Stimulated activated CD8-positive, alpha-beta memory T cell treated with anti-CD3 and anti-CD28 coated beads, Interleukin-7, amount 100 ng/mL, for 4 hours (primary cell): ENCODE data around the gene ASAP2.

ENCODE experiments used
- DNase-seq, 2 donors: peaks; one replicate each; pipeline ENCODE4 v3.0.0-alpha.2; 2020; ENCODE audit warnings: low read depth in 2 of 2

Gene ASAP2

DNA sequence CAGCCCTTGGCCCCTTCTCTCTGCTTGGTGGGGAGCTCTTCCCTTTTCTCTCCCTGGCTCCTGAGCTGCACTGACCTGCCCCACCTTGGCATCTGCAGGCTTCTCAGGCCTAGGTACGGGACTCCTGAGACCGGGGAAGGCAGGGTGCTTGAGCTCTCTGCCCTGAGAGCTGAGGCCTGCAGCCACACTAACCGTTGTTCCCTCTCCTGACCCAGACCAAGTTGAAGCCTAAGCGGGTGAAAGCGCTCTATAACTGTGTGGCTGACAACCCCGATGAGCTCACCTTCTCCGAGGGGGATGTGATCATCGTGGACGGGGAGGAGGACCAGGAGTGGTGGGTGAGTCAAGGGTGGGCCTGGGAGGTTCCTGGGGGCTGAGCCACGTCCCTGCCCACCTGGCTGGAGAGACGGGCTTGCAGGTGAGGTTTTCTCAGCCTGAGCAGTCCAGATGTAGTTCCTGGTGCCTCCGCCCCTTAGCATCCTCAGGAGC lies 194.5 kb downstream of the ASAP2 start:
- DNase-seq, result no peak

DNA sequence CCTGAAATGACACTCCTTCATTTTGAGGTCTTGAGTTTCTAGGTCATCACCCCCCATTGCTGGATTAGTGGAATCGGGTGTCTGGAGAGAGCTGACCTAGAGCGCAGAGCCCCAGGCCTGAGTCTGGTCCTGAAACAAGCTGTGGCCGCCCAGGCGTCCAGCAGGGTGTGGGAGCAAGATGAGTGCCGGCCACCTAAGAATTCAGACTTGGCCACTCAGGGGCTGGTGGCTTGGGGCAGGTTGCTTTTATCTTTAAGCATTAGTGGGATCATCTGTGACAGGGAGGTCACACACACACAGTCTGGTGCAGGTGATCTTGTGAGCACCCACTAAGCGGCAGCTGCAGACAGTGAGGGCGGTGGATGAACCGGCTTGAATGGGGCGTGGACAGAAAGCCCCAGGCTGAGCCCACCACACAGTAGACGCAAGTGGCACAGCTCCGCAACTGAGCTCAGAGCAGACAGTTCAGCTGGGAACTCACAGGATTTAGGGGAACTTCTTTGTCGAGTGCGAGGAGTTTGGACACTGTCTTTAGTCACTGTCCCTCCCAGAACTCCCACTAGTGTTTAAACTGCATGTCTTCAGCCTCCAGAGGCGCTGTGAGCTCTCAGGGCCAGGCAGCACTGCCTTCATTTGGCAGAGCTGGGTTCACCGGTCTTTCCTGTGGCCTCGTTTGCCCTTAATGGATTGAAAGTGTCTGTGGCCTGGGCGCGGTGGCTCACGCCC lies 195.2 kb downstream of the ASAP2 start:
- DNase-seq, result no peak

DNA sequence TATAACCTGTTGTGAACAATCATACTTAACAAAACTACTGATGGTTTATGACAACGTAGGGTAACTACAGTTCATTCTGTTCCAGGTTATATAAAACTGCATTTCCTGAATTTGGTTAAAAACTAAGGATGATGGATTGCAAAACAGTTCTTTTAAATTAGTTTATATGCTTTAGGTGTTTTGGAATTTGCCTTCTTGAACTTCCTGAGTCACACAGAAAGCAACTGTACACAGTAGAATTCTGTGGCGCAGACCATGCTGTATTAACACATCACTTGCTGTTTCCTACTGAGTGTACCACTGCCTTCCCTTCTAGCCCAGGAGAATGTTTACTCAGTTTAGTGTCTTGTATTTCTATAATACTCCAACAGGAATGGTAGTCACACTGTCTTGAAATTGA lies 197.3 kb downstream of the ASAP2 start:
- DNase-seq, result no peak

DNA sequence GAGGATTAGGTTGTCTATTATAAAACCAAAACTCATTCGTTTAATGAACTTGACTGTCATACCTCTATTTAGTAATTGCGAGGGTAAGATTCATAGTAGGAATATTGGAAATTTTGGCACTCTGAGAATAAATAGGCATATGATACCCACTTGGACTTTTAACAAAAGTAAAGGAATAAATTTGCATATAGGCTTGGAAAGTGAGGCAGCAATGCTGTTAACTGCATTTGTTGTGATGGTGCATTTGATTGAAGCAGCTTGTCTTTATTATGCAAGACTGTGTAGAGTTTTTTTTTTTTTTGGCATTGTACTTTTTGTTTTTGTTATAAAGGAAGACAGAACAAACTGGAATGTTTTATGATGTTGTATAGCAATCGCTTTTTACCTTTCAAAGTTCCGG lies 197.8 kb downstream of the ASAP2 start:
- no peak for DNase-seq

DNA sequence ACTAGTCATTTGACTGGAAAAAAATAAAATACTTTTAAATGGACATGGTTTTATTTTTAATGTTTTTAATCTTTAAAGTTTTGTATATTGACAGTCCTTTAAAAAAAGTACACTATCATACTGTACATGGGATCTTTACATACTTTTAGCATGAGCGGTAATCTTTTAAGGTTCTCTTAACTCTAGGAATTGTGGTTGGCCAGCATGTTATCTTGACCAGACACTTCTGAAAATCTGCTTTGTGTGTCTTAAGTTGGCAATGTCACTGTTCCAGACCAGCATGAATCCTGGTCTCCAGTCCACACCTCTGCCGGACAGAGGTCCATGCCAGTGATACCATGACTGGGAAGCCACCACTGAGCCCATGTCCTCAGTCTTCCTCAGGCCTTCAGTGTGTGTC lies 199.0 kb downstream of the ASAP2 start:
- DNase-seq, result no peak

DNA sequence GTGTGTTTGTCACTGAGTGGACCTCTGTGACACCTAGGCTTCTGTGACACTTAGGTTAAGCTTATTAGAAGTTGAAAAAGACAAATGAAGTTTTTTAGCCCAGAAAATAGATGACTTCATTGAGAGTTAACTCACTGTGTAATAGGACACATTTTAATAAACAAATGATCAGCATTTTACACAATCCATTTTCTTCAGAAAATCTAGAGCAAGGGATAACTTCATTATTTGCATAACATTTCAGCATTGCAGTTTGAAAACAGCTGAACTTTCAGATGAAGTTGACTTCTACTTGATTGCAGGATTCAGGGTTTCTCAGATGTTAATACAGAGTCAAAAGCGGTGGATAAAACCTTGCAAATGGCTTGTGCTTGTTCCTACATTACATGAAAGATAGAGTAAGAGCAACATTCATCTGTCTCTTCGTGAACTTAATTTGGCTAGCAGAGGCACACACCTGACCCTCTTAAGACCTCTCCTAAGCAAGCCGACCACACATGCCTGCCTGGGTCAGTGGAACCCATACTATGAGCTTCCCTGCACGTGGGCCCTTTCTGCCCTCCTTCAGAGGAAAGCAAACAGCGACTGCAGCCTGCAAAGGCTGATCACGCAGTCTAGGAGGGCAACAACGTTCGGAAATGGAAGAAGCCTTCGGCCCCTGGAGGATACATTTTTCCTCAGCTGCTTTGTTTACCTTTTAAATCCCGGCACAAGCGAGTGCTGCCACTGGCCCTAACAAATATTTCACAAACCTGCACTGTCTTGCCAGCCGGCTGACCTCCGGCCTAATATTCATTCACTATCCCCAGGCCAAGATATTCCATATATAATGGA lies 200.1 kb downstream of the ASAP2 start:
- no peak for DNase-seq

DNA sequence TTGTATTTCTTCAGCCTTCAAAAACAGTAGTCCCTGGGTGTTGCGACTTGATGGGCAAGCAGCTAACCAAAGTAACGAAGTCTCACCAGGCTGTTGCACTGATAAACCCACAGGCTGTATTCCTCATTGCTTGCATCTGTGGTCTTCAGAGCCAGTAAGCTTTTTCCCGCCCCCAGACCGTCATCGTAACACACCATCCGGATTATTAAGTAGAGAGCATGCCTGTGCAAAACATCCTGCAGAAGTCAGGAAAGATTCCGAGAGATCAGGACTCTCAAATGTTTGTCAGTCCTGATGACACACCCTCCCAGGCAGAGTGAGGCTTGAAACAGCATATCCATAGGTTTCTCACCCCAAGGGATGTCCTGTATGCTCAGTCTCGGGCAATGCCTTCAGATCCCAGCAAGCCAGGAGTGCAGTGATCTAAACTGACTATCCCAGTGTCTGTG lies 200.8 kb downstream of the ASAP2 start:
- no peak for DNase-seq

DNA sequence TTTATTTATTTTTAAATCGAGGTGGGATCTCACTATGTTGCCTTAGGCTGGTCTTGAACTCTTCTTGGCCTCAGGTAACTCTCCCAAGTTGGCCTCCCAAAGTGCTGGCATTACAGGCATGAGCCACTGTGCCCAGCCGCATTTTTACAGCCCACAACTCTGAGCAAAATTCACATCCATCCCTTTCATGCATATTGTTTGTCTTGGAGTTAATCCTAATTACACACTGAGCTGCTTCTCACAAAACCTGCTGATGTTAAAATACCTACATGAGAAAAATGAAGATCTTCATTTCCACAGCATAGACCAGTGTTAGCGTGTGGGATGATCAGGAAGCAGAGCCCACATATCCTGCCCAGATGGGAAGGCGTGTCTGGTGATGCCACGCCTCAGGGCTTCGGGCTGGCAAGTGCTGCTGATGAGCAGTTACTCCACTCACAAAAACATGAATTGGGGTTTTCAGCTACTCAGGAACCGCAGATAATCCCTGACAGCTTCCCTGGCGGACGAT lies 202.1 kb downstream of the ASAP2 start:
- DNase-seq, result no peak

DNA sequence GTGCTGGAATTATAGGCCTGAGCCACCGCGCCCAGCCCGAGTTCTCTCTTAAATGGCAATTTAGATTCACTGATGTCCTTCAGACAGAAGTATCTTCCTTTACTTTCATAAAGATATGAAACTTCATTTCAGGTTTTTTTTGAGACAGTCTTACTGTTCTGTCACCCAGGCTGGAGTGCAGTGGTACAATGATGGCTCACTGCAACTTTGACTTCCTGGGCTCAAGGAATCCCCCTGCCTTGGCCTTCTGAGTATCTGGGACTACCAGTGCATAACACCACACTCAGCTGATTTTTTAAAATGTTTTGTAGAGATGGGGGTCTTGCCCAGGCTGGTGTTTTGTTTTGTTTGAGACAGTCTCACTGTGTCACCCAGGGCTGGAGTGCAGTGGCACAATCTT lies 203.5 kb downstream of the ASAP2 start:
- DNase-seq, result no peak

DNA sequence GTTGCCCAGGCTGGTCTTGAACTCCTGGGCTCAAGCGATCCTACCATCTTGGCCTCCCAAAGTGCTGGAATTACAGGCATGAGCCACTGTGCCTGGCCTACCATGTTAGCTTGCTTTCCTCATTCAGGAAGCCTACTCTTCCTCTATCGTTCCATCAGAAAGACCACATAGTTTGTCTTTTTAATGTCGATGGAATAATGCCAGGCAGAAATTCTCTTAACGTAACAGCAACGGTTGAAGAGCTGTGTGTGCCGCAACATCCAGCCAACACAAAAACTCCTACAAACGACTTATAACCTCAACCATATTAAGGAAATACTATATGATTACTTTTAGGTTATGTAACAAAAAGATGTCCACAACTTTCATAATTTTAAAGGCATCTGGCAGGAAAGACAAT lies 206.2 kb downstream of the ASAP2 start:
- DNase-seq, result no peak

DNA sequence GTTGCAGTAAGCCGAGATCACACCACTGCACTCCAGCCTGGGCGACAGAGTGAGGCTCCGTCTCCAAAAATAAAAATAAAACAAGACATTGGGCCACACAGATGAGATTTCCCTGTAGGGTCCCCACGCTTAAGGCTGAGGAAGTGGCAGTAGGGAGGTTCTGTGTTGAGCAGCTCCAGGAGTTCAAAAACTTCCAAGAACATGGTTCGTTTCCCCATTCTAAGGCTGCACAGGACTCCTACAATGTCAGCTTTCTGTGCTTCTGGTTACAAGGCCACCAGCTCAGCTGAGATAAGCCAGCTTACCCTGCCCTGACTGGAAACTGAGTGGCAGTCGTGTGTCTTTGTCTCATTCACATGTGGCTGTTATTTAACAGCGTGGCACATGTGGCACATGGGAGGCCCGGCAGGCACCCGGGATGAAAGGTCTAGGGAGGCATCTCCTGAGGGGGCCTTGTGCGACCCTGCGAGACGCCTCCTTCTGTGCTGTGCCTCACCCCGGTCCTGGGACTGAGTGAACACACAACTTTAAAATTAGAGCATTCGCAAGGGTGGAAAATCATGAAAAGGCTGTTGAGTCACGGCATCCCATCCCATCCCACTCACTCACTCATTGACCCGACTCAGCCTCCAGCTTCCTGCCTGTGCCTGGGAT lies 209.0 kb downstream of the ASAP2 start:
- no peak for DNase-seq

DNA sequence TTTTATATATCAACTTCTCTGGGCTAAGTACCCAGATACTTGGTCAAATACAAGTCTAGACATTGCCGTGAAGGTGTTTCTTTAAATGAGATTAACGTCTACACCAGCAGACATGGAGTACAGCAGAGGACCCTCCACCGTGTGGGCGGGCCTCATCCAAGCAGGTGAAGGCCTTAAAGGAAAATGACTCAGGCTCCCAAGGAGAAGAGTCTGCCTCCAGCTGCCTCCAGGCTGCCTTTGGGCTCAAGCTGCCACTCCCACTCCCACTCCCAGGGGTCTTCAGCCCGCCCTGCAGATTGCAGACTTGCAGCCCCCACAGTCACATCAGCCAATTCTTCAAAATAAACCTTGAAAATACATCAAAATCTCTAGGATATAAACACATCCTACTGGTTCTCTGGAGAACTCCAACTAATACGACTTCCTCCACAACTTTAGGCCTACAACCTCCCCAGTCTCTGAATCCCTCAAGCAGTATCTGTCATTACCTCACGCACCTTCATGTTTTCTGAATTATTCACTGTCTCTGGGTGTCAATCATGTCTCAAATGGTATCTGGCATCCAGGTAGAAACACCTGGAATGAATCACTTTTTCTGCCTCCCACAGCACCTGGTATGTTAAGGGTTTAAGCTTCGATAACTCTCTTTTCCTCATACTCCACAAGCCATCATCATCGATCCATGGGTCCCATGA lies 209.8 kb downstream of the ASAP2 start:
- no peak for DNase-seq

DNA sequence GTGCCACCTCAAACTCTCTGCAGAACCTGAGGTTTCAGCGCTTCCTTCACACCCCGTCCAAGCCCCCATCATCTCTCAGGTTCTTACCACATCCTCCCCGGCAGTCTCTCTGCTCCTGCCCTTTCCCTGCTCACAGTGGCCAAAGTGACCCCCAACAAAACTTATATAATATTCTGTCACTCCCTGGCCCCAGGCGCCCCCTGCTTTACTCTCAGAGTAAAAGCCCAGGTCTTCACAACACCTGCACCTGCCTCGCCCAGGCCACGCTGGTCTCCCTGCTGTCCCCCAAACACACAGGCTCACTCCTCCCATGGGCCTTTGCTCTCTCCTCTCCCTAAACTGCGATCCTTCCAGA lies 210.3 kb downstream of the ASAP2 start:
- no peak for DNase-seq

DNA sequence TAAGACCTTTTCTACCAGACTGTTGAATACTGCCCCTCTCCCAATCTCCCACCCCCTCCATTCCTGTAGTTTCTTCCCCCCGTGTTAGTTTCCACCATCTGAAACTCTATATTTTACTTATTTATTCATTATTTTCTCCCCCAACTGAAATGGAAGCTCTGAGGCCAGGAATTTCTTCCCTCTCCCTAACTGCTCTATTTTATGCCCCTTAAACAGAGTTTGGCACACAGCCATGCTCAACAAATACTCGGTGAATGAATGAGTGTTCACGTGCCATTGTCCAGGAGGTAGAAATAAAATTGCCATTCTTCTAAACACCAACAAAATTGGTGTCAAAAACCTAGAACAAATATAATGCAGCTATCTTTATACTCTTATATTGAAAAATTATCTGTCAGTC lies 211.1 kb downstream of the ASAP2 start:
- no peak for DNase-seq

DNA sequence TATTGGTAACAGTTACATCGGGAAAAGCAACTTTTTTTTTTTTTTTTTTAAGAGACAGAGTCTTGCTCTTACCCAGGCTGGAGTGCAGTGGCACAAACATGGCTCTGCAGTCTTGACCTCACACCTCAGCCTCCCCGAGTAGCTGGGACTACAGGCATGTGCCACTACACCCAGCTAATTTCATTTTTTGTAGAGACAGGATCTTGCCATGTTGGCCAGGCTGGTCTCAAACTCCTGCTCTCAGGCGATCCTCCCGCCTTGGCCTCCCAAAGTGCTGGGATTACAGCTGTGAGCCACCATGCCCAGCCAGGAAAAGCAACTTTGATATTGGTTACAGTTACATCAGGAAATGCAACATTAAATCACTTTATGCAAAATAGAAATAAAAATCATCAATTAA lies 212.1 kb downstream of the ASAP2 start:
- DNase-seq, result no peak

DNA sequence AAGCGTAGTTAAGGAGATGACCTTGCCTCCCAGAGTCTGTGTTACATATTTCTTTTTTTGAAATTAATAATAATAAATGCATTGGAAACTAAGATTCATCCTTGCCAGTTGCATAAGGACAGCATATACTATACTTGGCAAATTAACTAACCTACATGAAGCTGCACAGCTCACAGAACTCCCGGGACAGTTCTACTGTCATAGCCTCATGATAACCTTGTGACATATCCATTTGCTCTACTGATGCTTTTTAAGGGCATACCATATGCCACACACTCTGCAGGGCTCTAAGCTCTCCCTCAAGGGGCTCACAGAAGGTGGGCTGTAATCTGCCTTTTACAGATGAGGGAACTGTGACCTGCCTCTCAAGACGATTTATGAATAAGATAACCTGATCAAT lies 212.9 kb downstream of the ASAP2 start:
- DNase-seq, result no peak

DNA sequence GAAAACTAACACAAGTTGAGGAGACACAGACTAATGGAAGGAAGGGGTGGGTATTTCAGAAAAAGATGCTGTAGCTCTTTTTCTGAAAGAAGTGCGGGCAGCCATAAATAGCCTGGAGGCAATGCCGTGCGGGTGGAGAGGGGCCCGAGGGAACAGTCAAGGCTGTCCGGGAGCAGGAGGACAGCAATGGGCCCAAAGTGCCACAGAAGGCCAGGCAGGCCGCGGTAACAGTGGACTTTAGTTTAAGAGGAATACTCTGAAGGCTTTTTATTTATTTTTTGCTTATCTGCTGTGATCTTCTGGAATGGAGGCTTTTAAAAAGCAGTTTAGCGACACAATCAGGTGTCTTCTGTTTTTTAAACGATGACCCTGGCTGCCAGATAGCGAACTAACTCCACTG lies 213.9 kb downstream of the ASAP2 start:
- DNase-seq, result no peak

DNA sequence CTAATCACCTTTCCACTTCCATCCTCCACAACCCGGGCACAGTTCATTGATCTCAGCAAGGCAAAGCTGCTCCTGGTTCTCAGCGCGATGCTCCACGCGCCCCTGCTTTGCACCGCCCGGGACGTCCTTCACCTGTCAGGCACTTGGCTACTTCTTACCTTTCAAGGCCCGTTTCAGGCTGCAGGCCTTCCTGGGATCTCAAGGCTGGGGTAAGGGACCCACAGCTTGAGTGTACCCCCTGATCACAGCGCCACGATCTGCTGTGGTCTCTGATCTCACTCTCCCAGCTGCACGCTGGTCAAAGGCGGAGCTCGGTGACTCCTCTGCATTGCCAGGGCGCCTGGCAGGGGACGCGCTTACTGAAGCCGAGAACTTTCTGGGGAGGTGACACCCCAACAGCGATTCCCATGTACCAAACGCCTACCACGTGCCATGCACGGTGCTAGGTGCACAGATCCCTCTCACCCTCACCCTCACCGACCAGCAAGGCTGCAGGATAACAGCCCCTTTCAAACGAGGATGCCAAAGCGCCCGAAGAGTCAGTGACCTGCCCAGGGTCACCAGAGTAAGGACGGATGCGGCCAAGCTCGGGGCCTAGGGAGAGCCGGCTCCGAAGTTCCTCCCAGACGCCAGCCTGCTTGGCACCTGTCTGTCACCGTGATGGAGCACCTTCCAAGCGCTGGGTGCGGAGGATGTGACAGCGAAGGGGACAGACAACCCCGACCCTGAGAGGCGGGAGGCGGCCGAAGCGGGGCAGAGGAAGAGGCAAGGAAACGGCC lies 215.9 kb downstream of the ASAP2 start:
- DNase-seq, result peak; percentile 24 to 46

DNA sequence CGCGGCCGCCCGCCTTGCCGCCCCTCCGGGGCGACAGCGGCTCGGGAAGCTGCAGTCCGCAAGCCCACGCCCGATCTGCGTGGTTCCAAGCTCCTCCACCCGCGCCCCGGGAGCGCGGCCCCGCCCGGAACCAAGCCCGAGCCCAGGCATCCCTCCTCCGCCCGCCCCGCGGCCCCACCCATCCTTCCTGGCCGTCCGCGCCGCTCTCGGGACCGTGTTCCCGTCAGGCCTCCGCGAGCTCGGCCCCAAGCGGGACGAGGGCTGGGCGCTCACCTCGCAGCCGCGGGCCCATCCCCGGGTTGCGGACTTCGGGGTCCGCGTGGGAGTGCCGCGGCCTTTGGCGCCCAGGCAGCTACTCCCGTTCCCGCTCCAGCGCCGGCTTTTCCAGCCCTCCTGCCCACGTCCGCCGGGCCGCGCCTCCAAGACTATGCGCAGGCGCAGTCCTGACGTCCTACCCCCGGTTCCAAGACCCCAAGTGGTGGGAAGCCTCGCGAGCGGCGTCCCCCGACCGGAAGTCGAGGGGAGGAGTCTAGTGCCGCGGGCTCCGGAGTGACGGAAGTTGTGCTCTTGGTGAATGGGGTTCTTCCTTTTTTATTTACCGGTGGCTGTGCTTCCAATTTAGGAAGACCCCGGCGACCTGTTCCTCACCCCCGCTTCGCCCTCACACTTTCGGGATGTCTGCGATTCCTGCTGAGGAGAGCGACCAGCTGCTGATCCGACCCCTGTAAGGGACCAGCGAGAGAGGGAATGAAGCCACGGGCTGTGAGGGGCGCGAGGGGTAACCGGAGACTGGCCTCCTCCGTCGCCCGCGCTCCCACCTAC lies 216.7 kb downstream of the ASAP2 start, which contains the start of the genes CPSF3 and ITGB1BP1:
CPSF3 (plus strand) TSS at position 555 of the 822 bp plus-strand sequence; CDS start at position 675, 120 bp downstream.
ITGB1BP1 (minus strand) TSS at position 429 of the 822 bp plus-strand sequence. CDS start 4,831 bp downstream, outside the sequence.
- peak; percentile 93 to 97 for DNase-seq

DNA sequence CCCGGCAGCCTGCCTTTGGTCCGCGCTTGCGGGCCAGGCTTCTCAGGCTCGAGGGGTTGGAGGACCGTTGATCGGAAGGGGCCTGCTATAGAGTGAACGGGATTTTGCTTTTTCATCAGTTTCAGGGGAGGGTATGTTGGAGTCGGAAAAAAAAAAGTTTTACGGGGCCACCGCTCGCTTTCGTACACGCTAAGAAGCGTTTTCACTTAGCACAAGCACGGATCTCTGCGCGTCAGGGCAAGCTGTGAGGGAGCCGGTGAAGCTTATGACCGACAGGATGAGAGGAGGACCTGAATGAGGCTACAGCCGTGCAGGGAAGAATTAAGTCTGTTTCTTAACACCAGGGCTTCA lies 217.3 kb downstream of the ASAP2 start:
- no peak for DNase-seq
